WTC11 (cell line): Measurements from ENCODE around the gene SIPA1L3. TPM values are rescaled to one million over a fixed set of nuclear protein-coding genes. Genes with fewer than 3 reads are reported as not detected.

Source experiments
- ATAC-seq: fragments of 200-7000 bp; cut with Tn5 transposase; 2 replicates; pipeline ENCODE4 v1.10.0; 2021; ENCODE audit warnings: mild to moderate bottlenecking, moderate library complexity
- CTCF ChIA-PET: fragments of 300-600 bp; sonication (Branson Sonifier 250); formaldehyde crosslinking; loops from one replicate; lab custom pipeline; 2021; ENCODE audit warnings: antibody characterized with exemption; lab: Charles Lee
- POLR2A ChIA-PET: fragments of 350-600 bp; sonication (Branson Sonifier 250); formaldehyde crosslinking; loops from one replicate; lab custom pipeline; 2021; ENCODE audit warnings: antibody characterized with exemption; lab: Charles Lee
- DNase-seq: peaks from one replicate; pipeline ENCODE4 v3.0.0; 2021; ENCODE audit warnings: low spot score
- H3K27ac Mint-ChIP-seq: 2 replicates; pipeline ENCODE4 v1.8.0; 2021; ENCODE audit warnings: mixed read lengths
- H3K27me3 Mint-ChIP-seq: 2 replicates; pipeline ENCODE4 v1.8.0; 2021; ENCODE audit warnings: low read depth, mild to moderate bottlenecking, moderate library complexity, mixed read lengths
- H3K36me3 Mint-ChIP-seq: 2 replicates; pipeline ENCODE4 v1.8.0; 2021; ENCODE audit warnings: mixed read lengths
- H3K4me1 Mint-ChIP-seq: 2 replicates; pipeline ENCODE4 v1.8.0; 2022; ENCODE audit warnings: mixed read lengths
- H3K4me3 Mint-ChIP-seq: 2 replicates; pipeline ENCODE4 v1.8.0; 2021; ENCODE audit warnings: mild to moderate bottlenecking, moderate library complexity, mixed read lengths
- H3K9me3 Mint-ChIP-seq: 2 replicates; pipeline ENCODE4 v1.8.0; 2021; ENCODE audit warnings: mixed read lengths
- CBFB ChIP-seq: sonication (generic); formaldehyde crosslinking; IDR thresholded peaks from 2 replicates; pipeline ENCODE4 v1.8.1; 2022; ENCODE audit warnings: mild to moderate bottlenecking, low read depth, missing genetic modification reagents
- CREM ChIP-seq: sonication (generic); formaldehyde crosslinking; IDR thresholded peaks from 2 replicates; pipeline ENCODE4 v1.8.1; 2022; ENCODE audit warnings: mild to moderate bottlenecking, missing genetic modification reagents, moderate library complexity
- E2F4 ChIP-seq: sonication (generic); formaldehyde crosslinking; IDR thresholded peaks from 2 replicates; pipeline ENCODE4 v1.8.1; 2022; ENCODE audit warnings: low read depth, mild to moderate bottlenecking, moderate library complexity, missing genetic modification reagents, borderline replicate concordance
- HMGA2 ChIP-seq: fragments of 250-450 bp; sonication (Bioruptor Pico); IDR thresholded peaks from 2 replicates; pipeline ENCODE4 v1.4.0; 2021; ENCODE audit warnings: mild to moderate bottlenecking, moderate library complexity
- KAT7 ChIP-seq: sonication (generic); formaldehyde crosslinking; IDR thresholded peaks from 2 replicates; pipeline ENCODE4 v1.8.1; 2023; ENCODE audit warnings: missing genetic modification reagents, mild to moderate bottlenecking, borderline replicate concordance
- NFATC4 ChIP-seq: fragments of 250-450 bp; sonication (Bioruptor Pico); IDR thresholded peaks from 2 replicates; pipeline ENCODE4 v1.9.0; 2021; ENCODE audit warnings: mild to moderate bottlenecking
- NR3C1 ChIP-seq: sonication (generic); formaldehyde crosslinking; conservative IDR thresholded peaks from 2 replicates; pipeline ENCODE4 v1.8.1; 2023; ENCODE audit warnings: low read depth, mild to moderate bottlenecking, missing genetic modification reagents
- OVOL2 ChIP-seq: fragments of 250-450 bp; sonication (Bioruptor Pico); IDR thresholded peaks from 2 replicates; pipeline ENCODE4 v1.9.0; 2021; ENCODE audit warnings: mild to moderate bottlenecking, borderline replicate concordance
- PREB ChIP-seq: sonication (generic); formaldehyde crosslinking; IDR thresholded peaks from 2 replicates; pipeline ENCODE4 v1.8.1; 2022; ENCODE audit warnings: mild to moderate bottlenecking, missing genetic modification reagents, moderate library complexity, borderline replicate concordance
- STAT6 ChIP-seq: sonication (generic); formaldehyde crosslinking; conservative IDR thresholded peaks from 2 replicates; pipeline ENCODE4 v1.8.1; 2023; ENCODE audit warnings: mild to moderate bottlenecking, low read depth, missing genetic modification reagents, moderate library complexity
- ZNF121 ChIP-seq: sonication (generic); formaldehyde crosslinking; IDR thresholded peaks from 2 replicates; pipeline ENCODE4 v1.8.0; 2023; ENCODE audit warnings: missing genetic modification reagents
- ZNF219 ChIP-seq: sonication (generic); formaldehyde crosslinking; IDR thresholded peaks from 2 replicates; pipeline ENCODE4 v1.8.0; 2023; ENCODE audit warnings: missing genetic modification reagents, mild to moderate bottlenecking, borderline replicate concordance
- ZNF317 ChIP-seq: sonication (generic); formaldehyde crosslinking; IDR thresholded peaks from 2 replicates; pipeline ENCODE4 v1.8.1; 2023; ENCODE audit warnings: low read depth, mild to moderate bottlenecking, moderate library complexity, missing genetic modification reagents, borderline replicate concordance
- ZNF423 ChIP-seq: fragments of 250-450 bp; sonication (Bioruptor Pico); IDR thresholded peaks from 2 replicates; pipeline ENCODE4 v2.1.2; 2022; ENCODE audit warnings: mild to moderate bottlenecking, moderate library complexity
- ZNF532 ChIP-seq: fragments of 250-450 bp; sonication (Bioruptor Pico); IDR thresholded peaks from 2 replicates; pipeline ENCODE4 v1.9.0; 2021; ENCODE audit warnings: mild to moderate bottlenecking, borderline replicate concordance
- ZNF671 ChIP-seq: fragments of 250-450 bp; sonication (Bioruptor Pico); IDR thresholded peaks from 2 replicates; pipeline ENCODE4 v1.8.0; 2021; ENCODE audit warnings: mild to moderate bottlenecking
- total RNA-seq: library from RNA; stranded (reverse); gene quantifications from 3 replicates; pipeline ENCODE4 v1.2.3, GENCODE V29; 2021
- TF ChIP-seq, protein P1 (sequence below): sonication (generic); formaldehyde crosslinking; IDR thresholded peaks from 2 replicates; pipeline ENCODE4 v1.8.1; 2023; ENCODE audit warnings: mild to moderate bottlenecking, missing genetic modification reagents

SIPA1L3 gene
- total RNA-seq, 1 experiment from 2014 or later: 41.5 TPM

- H3K4me3 Mint-ChIP-seq: no peak overlapping the region
- DNase-seq (no peak), ATAC-seq (no peak)
- ChIA-PET POLR2A (no interaction called here), CTCF (interaction anchor here (0.9 kb wide), 1 partner anchor 41 kb away, joined by 3 read pairs; no protein-coding TSS in a partner anchor)
- H3K27me3 Mint-ChIP-seq: no peaks in the 10 kb centered on the region
- H3K9me3 Mint-ChIP-seq: peaks cover 7% of the 10 kb centered on the region
- no peak overlapping the region for H3K27ac Mint-ChIP-seq
- H3K36me3 Mint-ChIP-seq: peaks cover 40% of the 10 kb centered on the region
- no peaks in the 10 kb centered on the region for H3K4me1 Mint-ChIP-seq
- TF ChIP-seq ZNF423 (no peak), OVOL2 (CRISPR knock-in tag) (no peak), ZNF532 (no peak), E2F4 (CRISPR knock-in tag) (no peak), NFATC4 (CRISPR knock-in tag) (no peak), CREM (CRISPR knock-in tag) (no peak), ZNF219 (CRISPR knock-in tag) (no peak), KAT7 (no peak), CBFB (no peak), PREB (CRISPR knock-in tag) (no peak), ZNF121 (CRISPR knock-in tag) (no peak), NR3C1 (CRISPR knock-in tag) (no peak)
- TF ChIP-seq, protein P1, sequence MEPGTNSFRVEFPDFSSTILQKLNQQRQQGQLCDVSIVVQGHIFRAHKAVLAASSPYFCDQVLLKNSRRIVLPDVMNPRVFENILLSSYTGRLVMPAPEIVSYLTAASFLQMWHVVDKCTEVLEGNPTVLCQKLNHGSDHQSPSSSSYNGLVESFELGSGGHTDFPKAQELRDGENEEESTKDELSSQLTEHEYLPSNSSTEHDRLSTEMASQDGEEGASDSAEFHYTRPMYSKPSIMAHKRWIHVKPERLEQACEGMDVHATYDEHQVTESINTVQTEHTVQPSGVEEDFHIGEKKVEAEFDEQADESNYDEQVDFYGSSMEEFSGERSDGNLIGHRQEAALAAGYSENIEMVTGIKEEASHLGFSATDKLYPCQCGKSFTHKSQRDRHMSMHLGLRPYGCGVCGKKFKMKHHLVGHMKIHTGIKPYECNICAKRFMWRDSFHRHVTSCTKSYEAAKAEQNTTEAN (CRISPR knock-in tag): no peak
These were observed 193.6 kb downstream of the SIPA1L3 start for GRCh38 chr19:38100589-38100988.

DNA sequence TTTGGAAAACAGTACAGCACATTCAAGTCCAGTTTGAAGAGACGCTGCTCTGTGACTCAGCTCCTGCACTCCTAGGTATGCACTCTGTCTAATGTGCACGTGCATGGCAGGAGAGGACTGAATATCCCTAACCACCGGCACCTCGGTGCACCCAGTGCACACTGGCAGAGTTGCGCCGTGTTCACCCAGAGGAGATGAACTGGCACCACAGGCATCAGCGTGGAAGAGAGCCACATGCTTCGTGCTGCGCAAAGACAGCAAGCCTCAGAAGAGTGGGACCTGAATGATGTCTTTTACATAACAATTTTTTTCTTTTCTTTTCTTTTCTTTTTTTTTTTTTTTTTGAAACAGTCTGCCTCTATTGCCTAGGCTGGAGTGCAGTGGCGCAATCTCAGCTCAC, 194.7 kb downstream of the SIPA1L3 start:
- no peak for DNase-seq
- ChIA-PET CTCF (no interaction called here), POLR2A (no interaction called here)

More for the DNA sequence above, 194.7 kb downstream of the SIPA1L3 start:
- Mint-ChIP-seq H3K9me3 (peaks cover 7% of the 10 kb centered on the region), H3K4me1 (no peaks in the 10 kb centered on the region), H3K36me3 (peaks cover 42% of the 10 kb centered on the region), H3K27ac (no peak overlapping the region), H3K27me3 (no peaks in the 10 kb centered on the region), H3K4me3 (no peak overlapping the region)
- ATAC-seq: no peak
- no peak for TF ChIP-seq ZNF219 (CRISPR knock-in tag)
- TF ChIP-seq ZNF317 (CRISPR knock-in tag): no peak
- no peak for TF ChIP-seq ZNF121 (CRISPR knock-in tag)
- TF ChIP-seq, protein P1 (CRISPR knock-in tag): no peak
- no peak for TF ChIP-seq STAT6 (CRISPR knock-in tag)
- no peak for TF ChIP-seq PREB (CRISPR knock-in tag)
- no peak for TF ChIP-seq ZNF671
- no peak for TF ChIP-seq NR3C1 (CRISPR knock-in tag)
- no peak for TF ChIP-seq HMGA2
